Upper lobe of right lung (tissue), 1 donor: ENCODE results near the gene TBC1D3H. TPM values are rescaled to one million over a fixed set of nuclear protein-coding genes. Genes with fewer than 3 reads are reported as not detected.
A peak's percentile ranks its signal among the peaks of the same experiment; 100 is the strongest.
"Not testable (repeated sequence)": the region's sequence is repeated elsewhere in the genome, so short reads cannot be mapped to it uniquely, and the experiment has no call there.

Experiments used
- ATAC-seq: fragments of 200-7000 bp; cut with Tn5 transposase; one replicate; pipeline ENCODE4 v1.9.1; 2020; ENCODE audit warnings: mild to moderate bottlenecking, moderate library complexity
- DNase-seq: peaks from one replicate; pipeline ENCODE4 v3.0.0-alpha.2; 2020
- H3K27ac ChIP-seq: fragments of 200-600 bp; one replicate; pipeline ENCODE4 v1.8.0; 2022
- H3K27me3 ChIP-seq: fragments of 200-600 bp; one replicate; pipeline ENCODE4 v1.8.0; 2022; ENCODE audit warnings: mild to moderate bottlenecking
- H3K36me3 ChIP-seq: fragments of 200-600 bp; one replicate; pipeline ENCODE4 v1.8.0; 2022
- H3K4me1 ChIP-seq: fragments of 200-600 bp; one replicate; pipeline ENCODE4 v1.8.0; 2022
- H3K4me3 ChIP-seq: fragments of 200-600 bp; one replicate; pipeline ENCODE4 v1.8.0; 2022; ENCODE audit warnings: mild to moderate bottlenecking
- H3K9me3 ChIP-seq: fragments of 200-600 bp; one replicate; pipeline ENCODE4 v1.8.0; 2022
- intact Hi-C: fragments of 100-400 bp; cut with DNase I; formaldehyde crosslinking; loops from one replicate; pipeline ENCODE4 v1.11.0; 2022
- long read RNA-seq: library from polyadenylated mRNA; unstranded; transcript quantifications from one replicate; pipeline ENCODE4 v2.0.0, GENCODE V29; 2021
- total RNA-seq: library from RNA; stranded (reverse); fragmentation: NEBNext Ultra II Directional; extraction: Animal tissue kit (Norgen Biotek cat#: 25700); gene quantifications from one replicate; pipeline ENCODE4 v1.2.1, GENCODE V29; 2021
- donor health status: DM: no; HTN: yes; CAD: no; lungs with severe emphysema.

The TBC1D3H gene
- not detected for total RNA-seq
- long read RNA-seq: 0 reads

DNA sequence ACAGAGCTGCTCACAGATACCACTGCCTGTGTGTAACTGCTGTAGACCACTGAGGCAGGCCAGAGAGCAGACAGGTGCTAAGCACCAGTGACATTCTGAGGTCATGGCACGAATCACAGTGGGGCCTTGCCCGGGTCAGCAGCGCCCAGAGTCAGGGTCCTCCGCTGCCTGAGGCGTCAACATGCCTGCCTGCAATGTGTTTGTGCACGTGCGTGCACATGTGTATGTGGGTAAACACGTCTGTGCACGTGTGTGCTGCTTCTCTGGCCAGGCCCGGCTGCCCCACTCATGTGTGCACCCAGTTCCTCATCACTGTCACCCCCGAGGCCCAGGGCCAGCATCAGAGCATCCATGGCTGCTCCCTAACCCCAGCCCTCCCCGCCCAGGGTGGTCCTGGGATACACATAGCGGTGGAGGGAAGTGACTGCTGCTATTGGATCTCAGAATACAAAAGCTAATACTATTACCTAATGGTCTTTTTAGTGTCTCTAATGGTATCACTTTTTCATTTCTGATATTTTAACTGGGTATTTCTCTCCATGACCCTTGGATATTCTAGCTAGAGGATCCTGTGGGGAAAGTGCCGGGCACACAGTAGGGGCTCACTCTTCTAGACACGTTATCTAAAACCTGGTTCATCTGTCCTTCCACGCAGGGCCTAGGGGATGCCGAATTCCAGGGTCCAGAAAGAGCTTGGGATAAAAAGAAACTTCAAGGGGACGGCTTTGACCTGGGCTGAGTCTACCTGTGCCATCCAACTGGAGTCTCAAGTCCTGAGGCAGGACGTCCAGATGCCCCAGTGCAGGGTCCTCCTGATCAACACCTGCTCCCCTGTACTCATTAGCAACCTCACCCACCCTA lies at the start of gene TBC1D3H:
TBC1D3H (minus strand) TSS at position 51 of the 861 bp plus-strand sequence. CDS start 1,540 bp downstream, outside the sequence.
- H3K27ac ChIP-seq, H3K4me1 ChIP-seq, H3K9me3 ChIP-seq, ATAC-seq, H3K27me3 ChIP-seq, H3K4me3 ChIP-seq, H3K36me3 ChIP-seq, intact Hi-C loops: not testable (repeated sequence)
- DNase-seq: peak; percentile 61

GRCh38 chr17:36428891-36429290 lies 40.7 kb upstream of the TBC1D3H start:
- H3K4me1 ChIP-seq, H3K4me3 ChIP-seq, H3K9me3 ChIP-seq, H3K27ac ChIP-seq, intact Hi-C loops, DNase-seq, ATAC-seq, H3K27me3 ChIP-seq, H3K36me3 ChIP-seq: not testable (repeated sequence)

GRCh38 chr17:36415180-36415941 lies 27.1 kb upstream of the TBC1D3H start:
- H3K4me3 ChIP-seq, H3K36me3 ChIP-seq, H3K9me3 ChIP-seq, H3K27ac ChIP-seq, H3K4me1 ChIP-seq, DNase-seq, ATAC-seq, H3K27me3 ChIP-seq, intact Hi-C loops: not testable (repeated sequence)

GRCh38 chr17:36390943-36391645 lies 2.9 kb upstream of the TBC1D3H start:
- peak; percentile 48 for ATAC-seq
- intact Hi-C loops: not testable (repeated sequence)

GRCh38 chr17:36375938-36376337 lies 12.3 kb downstream of the TBC1D3H start:
- H3K9me3 ChIP-seq, intact Hi-C loops, ATAC-seq, H3K4me3 ChIP-seq, H3K27me3 ChIP-seq, H3K4me1 ChIP-seq, H3K36me3 ChIP-seq, H3K27ac ChIP-seq: not testable (repeated sequence)
- peak; percentile 45 for DNase-seq

More at GRCh38 chr17:36390943-36391645, 2.9 kb upstream of the TBC1D3H start:
- H3K4me3 ChIP-seq, H3K27me3 ChIP-seq, H3K36me3 ChIP-seq, H3K4me1 ChIP-seq, H3K9me3 ChIP-seq, H3K27ac ChIP-seq: not testable (repeated sequence)
- DNase-seq: peak; percentile 6

DNA sequence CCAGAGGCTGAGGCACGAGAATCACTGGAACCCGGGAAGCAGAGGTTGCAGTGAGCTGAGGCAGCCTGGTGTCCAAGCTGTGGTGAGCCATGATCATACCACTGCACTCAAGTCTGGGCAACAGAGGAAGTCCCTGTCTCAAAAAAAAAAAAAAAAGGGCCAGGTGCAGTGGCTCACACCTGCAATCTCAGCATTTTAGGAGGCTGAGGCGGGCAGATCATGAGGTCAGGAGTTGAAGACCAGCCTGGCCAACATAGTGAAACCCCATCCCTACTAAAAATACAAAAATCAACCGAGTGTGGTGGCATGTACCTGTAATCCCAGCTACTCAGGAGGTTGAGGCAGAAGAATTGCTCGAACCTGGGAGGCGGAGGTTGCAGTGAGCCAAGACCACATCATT lies 25.7 kb downstream of the TBC1D3H start:
- H3K4me3 ChIP-seq, ATAC-seq, H3K36me3 ChIP-seq, H3K27ac ChIP-seq, H3K4me1 ChIP-seq, intact Hi-C loops, H3K9me3 ChIP-seq, DNase-seq, H3K27me3 ChIP-seq: not testable (repeated sequence)

Other genes starting within 250 kb of the TBC1D3H start
- gene TBC1D3B, start 211.8 kb downstream of the TBC1D3H start, total RNA-seq: 8.2 TPM
- 0.72 TPM for gene CCL3L1, start 191.7 kb downstream of the TBC1D3H start, total RNA-seq
- 4.5 TPM for gene CCL4L2, start 177.4 kb downstream of the TBC1D3H start, total RNA-seq
- gene TBC1D3I, start 123.9 kb downstream of the TBC1D3H start, total RNA-seq: 0.72 TPM
- not detected for gene TBC1D3G, start 64.6 kb downstream of the TBC1D3H start, total RNA-seq
- gene ZNHIT3, start 98.2 kb upstream of the TBC1D3H start, total RNA-seq: 29.0 TPM
- 36.8 TPM for gene MYO19, start 146.4 kb upstream of the TBC1D3H start, total RNA-seq
- 8.6 TPM for gene PIGW, start 146.6 kb upstream of the TBC1D3H start, total RNA-seq
- 81.7 TPM for gene GGNBP2, start 156.5 kb upstream of the TBC1D3H start, total RNA-seq
- 5.7 TPM for gene DHRS11, start 203.4 kb upstream of the TBC1D3H start, total RNA-seq
- 5.6 TPM for gene MRM1, start 213.1 kb upstream of the TBC1D3H start, total RNA-seq